Activated CD4-positive, alpha-beta T cell treated with anti-CD3 and anti-CD28 coated beads, Interleukin-2, Interleukin-4, amounts not matched to agents 100 ng/mL and 50 ng/mL, durations not matched to agents 16 hours and 8 hours (primary cell): Measurements from ENCODE around the gene TRO.

Experiments
- DNase-seq: peaks from one replicate; pipeline ENCODE4 v3.0.0-alpha.2; 2020; ENCODE audit warnings: low spot score

Gene TRO

GRCh38 chrX:54920610-54921426, at the start of gene TRO:
Gene TRO, plus strand, starts transcription at chrX:54920824. Its CDS starts 1,423 bp downstream, at chrX:54922247.
- no peak for DNase-seq

- DNase-seq = no peak
These were observed 34.9 kb upstream of the TRO start for GRCh38 chrX:54885740-54886139.

- DNase-seq = peak; percentile 24
These were observed 29.1 kb upstream of the TRO start for GRCh38 chrX:54891573-54891972.

- DNase-seq = no peak
These were observed 26.5 kb upstream of the TRO start for GRCh38 chrX:54894159-54894558.

- DNase-seq = no peak
These were observed 10.7 kb upstream of the TRO start for GRCh38 chrX:54909941-54910340.

GRCh38 chrX:54921427-54922021, 900 bp downstream of the TRO start:
- DNase-seq = peak; percentile 25

GRCh38 chrX:54922547-54922946, 1.9 kb downstream of the TRO start:
- no peak for DNase-seq

GRCh38 chrX:54923376-54923775, 2.8 kb downstream of the TRO start:
- no peak for DNase-seq

- DNase-seq = no peak
These were observed 6.4 kb downstream of the TRO start for GRCh38 chrX:54926978-54927377.

- no peak for DNase-seq
These were observed 8.3 kb downstream of the TRO start for GRCh38 chrX:54928876-54929275.

- DNase-seq = no peak
These were observed 9.8 kb downstream of the TRO start for GRCh38 chrX:54930291-54931049.

GRCh38 chrX:54931107-54931506, 10.5 kb downstream of the TRO start:
- no peak for DNase-seq

GRCh38 chrX:54933150-54933826, 12.7 kb downstream of the TRO start:
- DNase-seq = no peak

GRCh38 chrX:54934058-54934457, 13.4 kb downstream of the TRO start:
- no peak for DNase-seq

- DNase-seq = no peak
These were observed 14.3 kb downstream of the TRO start for GRCh38 chrX:54934890-54935289.

GRCh38 chrX:54935306-54935705, 14.7 kb downstream of the TRO start:
- DNase-seq = no peak

GRCh38 chrX:54937416-54937815, 16.8 kb downstream of the TRO start:
- DNase-seq = no peak

GRCh38 chrX:54944816-54945215, 24.2 kb downstream of the TRO start:
- DNase-seq = no peak

- DNase-seq = no peak
These were observed 24.6 kb downstream of the TRO start for GRCh38 chrX:54945224-54945623.

- no peak for DNase-seq
These were observed 30.2 kb downstream of the TRO start for GRCh38 chrX:54950730-54951375.

GRCh38 chrX:54961750-54962149, 41.1 kb downstream of the TRO start:
- DNase-seq = no peak
